Right ventricle myocardium inferior (tissue), 1 donor: ENCODE measurements around the gene GP1BB. TPM values are rescaled to one million over a fixed set of nuclear protein-coding genes. Genes with fewer than 3 reads are reported as not detected.

Experiments used
- ATAC-seq: fragments of 200-7000 bp; cut with Tn5 transposase; one replicate; pipeline ENCODE4 v1.9.1; 2020; ENCODE audit warnings: mild to moderate bottlenecking, moderate library complexity
- DNase-seq: peaks from one replicate; pipeline ENCODE4 v3.0.0; 2021; ENCODE audit errors: missing footprints
- intact Hi-C: fragments of 100-400 bp; cut with DNase I; formaldehyde crosslinking; loops from one replicate; pipeline ENCODE4 v1.11.0; 2022
- total RNA-seq: library from RNA; stranded (reverse); fragmentation: NEBNext Ultra II Directional; extraction: Animal tissue kit (Norgen Biotek cat#: 25700); gene quantifications from one replicate; pipeline ENCODE4 v1.2.1, GENCODE V29; 2021
- donor health status: DM: no; HTN: yes; CAD: no; lungs with severe emphysema.

GP1BB gene
- total RNA-seq, 1 donor from 2014 or later: not detected

DNA sequence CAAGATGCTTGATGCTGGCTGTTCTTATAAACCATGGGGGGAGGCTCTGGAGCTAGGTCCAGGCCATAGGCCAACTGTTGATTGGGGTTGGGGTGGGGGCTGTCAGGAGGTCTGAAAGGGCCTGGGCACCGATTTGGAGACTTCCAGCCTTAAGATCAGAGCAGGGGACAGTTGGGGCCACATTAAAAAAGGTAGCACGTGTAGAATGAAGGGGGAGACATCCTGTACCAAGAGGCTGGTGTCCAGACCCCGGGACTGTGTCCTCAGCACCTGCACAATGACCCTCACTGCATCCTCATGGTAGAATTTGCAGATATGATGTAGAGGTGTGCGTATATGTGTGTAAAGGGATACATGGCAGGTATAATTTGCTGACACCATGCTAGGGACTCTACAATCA is 24.8 kb downstream of the GP1BB start:
- ATAC-seq: no peak
- no peak for DNase-seq
- intact Hi-C loops: loop anchor here (5.0 kb wide), 1 partner anchor 104 kb away; the partner anchor contains the start of genes GNB1L and RTL10

DNA sequence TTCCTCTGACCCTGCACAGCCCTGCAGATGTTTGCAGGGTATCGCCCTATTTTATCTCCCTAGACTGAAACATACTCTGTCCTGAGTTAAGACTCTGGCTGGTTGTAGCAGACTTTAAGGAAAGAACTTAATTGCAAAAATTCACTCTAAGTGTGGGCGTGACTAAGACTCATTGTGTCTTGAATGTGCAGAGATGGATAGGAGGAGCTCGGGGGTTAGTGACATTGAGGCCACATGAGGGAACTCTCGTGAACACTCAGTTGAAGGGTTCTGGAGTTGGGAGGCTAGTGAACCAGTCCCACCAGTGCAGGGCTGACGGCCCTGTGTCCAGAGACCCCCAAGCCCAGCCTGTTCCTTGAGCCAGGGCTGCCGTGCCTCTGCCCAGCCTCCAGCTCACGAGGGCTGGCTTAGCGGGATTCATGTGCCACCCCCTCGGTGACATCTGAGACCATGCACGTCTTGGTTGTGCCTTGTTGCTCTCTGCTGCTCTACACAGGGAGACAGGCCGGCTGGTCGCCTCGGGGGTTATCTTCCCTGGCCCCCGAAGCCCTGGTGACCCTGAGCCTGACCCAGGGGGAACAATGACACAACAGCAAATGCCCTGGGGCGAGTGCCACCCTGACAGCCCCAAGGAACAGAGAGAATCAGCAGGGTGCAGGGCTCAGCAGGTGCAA is 25.8 kb downstream of the GP1BB start:
- intact Hi-C loops: loop anchor here (5.0 kb wide), 1 partner anchor 103 kb away; the partner anchor contains the start of genes GNB1L and RTL10
- DNase-seq (no peak), ATAC-seq (no peak)

DNA sequence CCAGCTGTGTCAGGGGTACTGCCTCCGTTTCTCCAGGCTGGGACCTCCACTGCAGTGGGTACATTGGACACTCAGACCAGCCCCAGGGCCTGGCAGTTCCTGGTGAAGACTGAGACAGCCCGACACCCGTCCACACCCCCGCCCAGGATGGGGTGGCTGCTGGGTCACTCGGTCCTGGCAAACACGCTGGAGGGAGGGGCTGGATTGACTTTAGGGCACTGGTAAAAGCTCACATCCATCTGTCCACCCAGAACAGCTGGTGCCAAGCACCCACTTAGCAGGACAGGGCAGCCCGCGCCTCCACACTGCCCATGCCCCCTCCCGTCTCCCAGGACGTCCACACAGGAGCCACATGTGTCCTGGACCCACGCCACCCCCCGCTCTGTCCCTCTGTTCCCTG is 26.5 kb downstream of the GP1BB start:
- ATAC-seq (no peak), DNase-seq (no peak)
- intact Hi-C loops: loop anchor here (5.0 kb wide), 1 partner anchor 102 kb away; the partner anchor contains the start of genes GNB1L and RTL10

DNA sequence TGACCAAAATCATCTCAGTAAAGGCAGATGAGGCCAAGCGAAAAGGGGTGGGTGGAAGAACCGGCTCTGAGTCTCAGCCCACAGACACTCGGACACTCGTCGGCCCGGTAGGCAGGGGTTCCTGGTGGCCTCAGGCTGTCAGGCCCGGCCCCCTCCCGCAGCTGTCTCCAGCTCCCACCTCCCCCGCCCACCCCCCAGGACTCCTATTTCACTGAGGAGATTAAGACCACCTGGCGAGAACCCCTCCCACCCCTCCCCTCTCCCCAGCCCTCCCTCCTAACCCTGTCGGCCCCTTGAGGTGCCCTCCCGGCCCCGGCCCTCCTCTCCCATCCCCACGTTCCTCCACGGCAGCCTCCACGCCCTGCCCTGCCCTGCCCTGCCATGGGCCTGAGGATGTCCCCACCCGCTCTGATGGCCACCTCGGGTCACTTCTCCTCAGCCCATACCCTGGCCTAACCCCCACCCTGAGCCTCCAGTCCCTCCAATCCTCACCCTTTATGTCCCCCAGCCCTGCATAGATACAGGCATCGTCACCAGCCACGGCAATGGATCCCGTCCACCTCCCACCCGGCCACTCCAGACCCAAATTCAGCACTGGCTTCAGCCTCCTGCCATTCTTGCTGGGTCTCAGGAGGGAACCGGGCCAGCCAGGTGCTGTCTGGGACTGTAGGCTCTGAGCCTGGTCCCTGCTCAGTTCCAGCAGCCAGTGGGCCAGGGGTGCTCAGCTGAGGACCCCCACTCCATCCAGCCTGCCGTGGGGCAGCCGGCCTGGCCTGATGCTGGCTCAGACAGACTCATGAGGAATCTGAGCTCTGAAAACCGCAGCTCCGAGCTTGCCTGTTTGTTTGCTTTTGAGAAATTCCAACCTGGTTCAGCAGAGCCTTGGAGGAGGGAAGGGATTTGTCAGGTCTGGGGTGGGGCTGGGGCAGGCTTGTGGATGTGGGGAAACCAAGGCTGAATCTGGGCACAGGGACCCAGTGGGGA is 27.5 kb downstream of the GP1BB start:
- intact Hi-C loops: no loop called here
- DNase-seq (no peak), ATAC-seq (no peak)

DNA sequence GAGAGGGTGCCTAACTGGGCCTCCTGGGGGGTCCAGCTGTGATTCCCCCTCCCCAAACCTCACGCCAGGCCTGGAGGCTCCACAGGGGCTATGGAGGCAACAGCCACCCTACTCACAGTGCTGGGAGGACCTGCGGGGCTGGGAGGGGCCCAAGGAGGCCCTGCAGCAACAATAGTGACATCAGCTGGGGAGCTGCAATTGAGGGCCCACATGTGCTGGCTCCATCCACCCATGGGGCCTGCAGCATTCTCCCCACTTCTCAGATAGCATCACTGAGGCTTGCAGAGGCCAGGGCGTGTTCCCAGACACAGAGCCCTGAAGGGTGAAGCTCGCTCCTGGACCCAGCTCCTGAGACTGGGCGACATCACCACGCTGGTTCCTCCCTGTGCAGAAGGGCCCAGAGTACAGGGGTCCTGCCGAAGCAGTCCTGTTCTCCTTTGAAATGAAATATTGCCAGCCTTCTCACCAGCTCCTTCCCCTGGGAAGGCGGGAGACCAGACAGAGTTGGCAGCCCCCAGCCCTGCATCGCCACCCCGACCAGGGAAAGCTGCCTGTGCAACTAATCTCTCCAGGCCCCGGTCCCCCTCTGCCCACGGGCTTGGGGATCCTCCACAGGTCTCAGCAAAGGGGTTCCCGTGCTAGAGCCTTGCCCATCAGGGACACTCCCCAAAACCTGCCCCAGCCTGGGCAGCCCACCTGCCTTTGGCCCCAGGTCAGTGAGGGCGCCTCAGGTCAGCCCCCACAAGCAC is 28.3 kb downstream of the GP1BB start:
- intact Hi-C loops: no loop called here

DNA sequence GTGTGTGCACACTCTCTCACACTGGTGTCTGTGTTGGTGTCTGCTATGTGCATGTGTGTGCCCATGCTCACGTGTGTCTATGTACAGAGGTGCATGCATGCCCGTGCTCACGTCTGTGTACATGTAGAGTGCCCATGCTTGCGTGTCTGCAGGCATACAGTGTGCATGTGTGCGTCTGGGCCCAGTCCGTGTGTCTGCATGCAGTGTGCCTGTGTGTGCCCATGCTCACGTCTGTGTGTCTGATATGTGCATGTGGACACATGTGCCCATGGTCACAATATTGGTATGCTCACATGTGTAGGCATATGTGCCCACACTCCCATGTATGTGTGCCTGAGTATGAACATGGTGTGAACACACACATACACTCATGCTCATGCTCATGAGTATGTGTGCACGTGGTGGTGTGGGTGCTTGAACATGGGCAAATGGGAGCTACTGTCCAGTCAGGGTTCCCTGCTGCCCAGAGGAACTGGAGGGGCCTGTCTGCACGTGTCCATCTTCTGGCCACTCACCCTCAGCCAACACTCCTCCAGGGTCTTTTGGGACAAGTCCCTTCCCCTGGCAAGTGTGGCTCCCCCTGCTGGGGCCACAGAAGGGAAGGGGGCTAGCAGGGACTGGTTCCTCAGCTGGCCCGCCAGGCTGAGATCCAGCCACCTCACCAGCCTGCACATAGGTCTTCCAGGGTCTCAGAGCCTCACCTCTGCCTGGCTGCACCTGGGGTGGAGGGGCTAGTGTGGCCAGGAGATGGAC is 29.9 kb downstream of the GP1BB start:
- intact Hi-C loops: no loop called here
- DNase-seq: no peak
- no peak for ATAC-seq

More for the DNA sequence above, 28.3 kb downstream of the GP1BB start:
- DNase-seq (no peak), ATAC-seq (no peak)

DNA sequence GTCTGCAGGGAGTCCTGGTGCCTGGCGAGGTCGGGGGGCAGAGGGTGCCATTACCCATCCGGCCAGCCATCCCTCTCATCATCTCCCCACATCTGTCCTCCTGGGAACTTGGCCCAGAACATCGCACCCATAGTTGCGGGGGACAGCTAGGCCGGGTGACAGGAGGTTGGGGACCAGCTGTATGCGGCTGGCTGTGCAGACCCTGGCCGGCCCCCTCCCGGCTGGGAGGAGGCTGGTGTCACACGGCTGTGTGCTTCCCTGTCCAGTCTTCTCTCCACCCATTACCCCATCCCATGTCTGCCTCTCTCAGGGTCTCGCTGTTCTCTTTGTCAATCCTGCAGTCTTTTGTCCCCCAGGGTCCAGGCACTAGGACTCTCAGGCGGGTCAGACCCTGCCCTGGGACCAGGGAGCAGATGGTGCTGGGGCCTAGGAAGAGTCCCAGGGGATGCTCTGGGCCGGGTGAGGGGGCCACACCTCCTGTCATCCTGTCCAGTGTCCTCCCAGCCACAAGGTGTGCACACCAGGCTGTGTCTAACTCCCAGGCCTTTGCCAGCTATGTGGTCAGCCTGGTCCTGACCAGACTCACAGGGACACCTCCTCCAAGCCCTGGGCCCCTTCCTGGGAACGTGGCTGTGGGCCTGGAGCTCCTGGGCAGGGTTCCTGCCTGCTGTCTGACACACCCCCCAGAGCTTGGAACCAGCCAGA is 30.8 kb downstream of the GP1BB start:
- intact Hi-C loops: no loop called here
- no peak for ATAC-seq
- DNase-seq: no peak

DNA sequence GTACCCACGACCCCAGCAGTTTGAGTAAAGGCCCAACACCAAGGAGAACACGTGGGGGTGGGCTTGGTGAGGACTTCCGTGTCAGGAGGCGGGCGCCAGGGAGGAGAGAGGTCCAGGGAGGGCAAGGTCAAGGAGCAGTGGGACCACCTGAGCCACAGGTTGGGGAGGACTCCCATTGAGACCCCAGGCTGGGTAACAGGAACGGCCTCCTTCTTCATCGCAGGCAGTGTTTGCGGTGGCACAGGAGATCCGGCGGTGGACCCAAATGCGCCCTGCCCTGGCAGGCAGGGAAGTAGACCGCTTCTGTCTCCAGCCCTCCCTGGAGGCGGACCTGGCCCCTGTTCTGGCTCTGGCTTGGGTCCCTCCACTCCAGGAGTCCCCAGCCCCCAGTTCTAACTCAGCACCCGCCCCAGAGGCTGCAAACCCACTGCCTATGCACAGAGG is 31.4 kb downstream of the GP1BB start:
- intact Hi-C loops: no loop called here
- no peak for DNase-seq
- no peak for ATAC-seq

DNA sequence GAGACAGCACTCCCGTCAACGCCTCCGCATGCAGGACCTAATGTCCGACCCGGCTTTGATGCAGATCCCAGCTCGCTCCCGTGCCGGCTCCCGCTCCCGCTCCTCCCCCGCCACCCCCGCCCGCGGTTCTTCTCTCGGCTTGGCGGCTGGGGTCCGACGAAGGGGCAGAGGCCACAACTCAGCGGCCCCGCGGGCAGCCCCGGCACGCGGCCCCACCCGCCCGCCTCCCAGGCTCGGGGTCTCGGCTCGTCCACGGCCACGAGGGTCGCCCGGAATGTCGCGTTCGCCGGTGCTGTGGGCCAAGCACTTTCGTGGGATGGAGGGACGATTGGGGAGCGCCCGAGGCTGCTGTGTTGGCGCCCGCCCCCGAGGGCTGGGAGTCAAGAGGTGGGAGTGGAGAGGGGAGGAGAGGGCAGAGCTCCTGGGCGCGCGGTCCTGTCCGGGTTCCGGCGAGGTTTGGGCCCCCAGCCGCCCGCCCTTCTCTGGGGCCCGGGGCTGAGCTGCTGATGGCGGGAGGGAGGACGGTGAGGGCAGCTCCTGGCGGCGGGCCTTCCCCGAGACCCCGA is 31.9 kb downstream of the GP1BB start:
- DNase-seq: no peak
- ATAC-seq: no peak
- intact Hi-C loops: no loop called here

DNA sequence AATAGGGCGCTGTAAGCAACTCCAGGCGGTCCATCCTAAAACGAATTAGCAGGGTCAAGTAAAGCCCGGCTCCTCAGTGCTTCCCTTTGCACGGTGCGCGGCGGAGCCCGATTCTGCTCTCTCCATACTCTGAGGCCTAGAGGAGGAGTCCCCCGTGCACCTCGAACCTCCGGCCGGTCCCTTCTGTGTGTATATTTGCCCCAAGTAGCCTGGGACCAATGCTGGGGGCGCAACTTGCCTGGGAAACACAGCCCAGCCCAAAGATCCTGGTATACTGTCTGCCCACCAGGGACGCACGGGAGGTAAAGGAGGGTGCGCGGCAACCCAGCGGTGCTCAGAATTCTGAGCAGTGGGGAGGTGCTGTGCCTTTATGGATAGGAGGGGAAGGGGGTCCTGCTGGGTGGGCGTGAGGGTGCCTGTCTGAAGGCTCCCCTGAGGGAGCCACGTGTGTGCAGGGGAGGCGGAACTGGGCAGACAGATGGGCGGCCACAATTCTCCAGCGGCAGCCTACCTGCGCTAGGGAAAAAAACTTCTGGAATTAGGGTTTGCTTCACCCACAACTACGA is 32.5 kb downstream of the GP1BB start:
- no peak for ATAC-seq
- DNase-seq: peak; percentile 23
- intact Hi-C loops: no loop called here

DNA sequence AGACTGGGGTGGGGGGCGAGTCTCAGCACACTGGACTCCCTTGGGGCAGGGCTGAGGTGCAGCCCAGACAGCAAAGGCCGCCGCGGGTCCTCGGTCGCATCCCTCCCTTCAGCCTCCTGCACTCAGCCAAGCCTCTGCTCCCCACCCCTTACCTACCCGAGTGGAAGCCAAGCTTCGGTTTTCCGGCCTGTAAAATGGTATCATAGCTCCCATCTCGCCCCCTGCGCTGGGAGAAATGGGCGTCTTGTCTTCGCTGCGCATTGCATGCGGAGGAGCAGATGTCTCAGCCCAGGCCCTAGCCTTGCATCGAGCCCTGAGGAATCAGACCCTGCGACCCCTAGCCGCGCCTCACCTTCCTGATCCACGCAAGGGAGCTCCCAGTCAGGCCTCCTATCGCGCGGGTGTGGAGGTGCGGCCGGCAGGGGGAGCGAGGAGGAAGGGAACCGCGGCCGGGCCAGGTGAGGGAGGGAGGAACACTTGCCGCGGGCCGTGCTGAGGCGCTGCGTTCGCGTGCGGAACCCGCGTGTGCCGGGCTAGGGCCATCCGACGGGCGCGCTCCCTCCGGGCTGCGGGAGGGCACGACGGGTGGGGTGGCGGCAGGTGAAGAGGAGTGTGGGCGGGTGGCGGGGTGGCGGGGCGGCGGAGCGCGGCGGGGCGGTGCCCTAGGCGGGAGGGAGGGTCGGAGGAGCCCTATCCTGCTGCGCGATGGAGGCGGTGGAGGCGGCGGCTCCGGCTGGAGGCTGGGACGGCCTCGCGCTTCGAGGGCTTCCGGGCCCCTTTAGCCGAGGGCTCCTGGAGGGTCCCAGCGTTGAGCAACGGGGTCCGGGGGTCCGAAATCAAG is 33.2 kb downstream of the GP1BB start:
- DNase-seq: peak; percentile 70
- intact Hi-C loops: no loop called here
- peak; percentile 38 for ATAC-seq

DNA sequence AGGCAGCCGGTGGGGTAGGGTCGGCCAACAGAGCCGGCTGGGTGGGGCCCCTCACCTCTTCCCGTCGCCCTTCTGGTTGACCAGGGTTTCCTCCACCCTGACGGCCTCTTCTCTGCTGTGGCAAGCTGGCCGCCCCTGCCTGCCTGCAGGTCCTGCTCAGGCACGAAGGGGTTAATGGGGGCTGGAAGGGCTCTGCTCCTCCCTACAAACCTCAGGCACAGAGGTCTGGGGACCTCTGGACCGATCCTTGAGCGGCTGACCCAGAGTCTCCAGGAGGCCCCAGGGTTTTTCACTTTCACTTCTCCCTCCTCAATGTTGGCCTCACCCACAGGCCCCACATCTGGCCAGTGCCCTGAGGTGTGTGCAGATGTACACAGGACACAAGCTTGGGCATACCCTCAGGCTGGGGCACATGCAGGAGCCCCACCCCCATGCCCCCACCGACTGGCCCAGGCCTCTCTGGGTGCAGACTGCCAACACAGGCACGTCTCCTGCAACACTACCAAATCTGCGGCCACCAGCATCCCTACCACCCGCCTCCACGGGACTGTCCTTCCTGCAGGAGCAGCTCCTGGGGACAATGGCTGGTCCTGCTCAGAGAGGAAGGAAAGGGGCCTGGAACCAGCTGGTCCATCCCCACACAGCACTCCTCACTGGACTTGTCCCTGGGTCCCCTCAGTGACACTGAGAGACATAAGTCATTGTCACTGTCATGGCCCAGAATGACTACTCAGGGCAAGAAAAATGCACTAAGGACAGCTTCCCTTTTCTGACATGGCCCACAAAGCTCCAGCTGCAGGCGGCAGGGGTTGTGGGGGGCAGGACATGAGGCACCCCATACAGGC is 34.0 kb downstream of the GP1BB start:
- DNase-seq: peak; percentile 25
- no peak for ATAC-seq
- intact Hi-C loops: no loop called here

DNA sequence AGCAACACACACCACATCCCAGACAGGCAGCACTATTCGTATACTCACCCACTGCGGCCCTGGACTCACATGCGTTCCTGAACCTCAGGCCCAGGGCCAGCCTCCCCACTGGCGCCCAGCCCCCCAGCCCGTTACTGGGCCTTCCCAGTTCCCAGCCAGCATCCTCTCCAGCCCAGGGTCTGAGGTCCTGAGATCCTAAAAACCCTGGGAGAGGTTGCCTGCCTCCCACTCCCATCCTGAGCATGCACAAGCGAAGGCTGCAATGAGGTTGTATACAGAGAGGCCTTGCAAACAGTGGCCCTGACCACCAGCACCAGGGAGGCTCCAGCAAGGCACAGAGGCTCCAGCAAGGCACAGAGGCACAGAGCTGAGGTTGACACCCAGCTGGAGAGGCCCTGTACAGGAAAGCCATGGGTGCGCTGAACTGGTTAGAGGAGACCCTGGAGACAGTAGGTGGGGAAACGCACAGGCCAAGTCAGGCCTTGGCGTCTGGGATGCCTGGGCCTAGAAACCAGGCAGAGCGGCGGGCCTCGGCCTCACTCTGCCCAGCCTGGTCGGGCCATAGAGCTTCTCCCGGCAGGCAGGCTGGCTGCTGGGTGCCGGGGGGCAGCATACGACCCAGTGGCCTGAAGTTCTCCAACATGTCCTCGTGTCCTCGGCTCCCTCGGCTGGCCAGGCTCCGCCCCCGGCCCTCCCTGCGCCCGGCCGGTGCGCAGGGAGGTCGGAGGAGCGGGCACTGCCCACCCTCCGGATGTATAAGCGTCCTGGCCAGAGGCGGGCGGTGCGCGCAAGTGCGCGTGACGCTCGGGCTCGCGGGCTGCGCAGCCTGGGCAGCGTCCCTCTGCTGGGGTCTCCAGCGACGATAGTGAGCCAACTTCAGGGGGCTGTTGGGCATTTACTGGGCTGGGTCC is 34.9 kb downstream of the GP1BB start:
- intact Hi-C loops: no loop called here
- DNase-seq (peak; percentile 50), ATAC-seq (no peak)

DNA sequence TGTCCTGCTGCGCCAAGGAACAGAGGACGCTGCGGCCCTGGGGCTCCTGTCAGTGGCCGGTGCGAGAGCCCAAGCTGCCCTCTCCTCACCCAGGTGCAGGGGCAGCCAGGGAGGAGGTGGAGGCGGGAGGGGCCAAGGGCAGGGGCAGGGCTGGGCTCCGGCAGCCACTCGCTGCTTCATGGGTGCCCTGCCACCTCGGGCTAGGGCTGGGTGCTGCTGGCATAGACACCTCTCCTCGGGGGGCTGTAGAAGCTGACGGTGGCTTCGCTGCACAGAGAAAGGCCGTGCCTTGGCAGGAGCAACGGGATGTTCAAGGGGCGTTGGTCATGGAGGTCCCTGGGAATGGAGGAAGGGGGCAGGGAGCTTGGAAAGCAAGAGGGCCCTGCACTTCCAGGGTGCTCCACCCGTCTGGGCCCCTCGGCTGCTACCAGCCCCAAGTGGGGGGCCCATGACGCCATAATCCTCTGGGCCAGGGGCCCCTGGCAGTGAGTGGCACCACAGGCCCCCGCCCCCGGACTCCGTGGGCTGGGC is 35.6 kb downstream of the GP1BB start:
- intact Hi-C loops: no loop called here
- peak; percentile 57 for DNase-seq
- no peak for ATAC-seq
